HG03108 (cell line): Measurements from ENCODE around the gene ZFYVE28.
"Not testable (repeated sequence)": the region's sequence is repeated elsewhere in the genome, so short reads cannot be mapped to it uniquely, and the experiment has no call there.

Source experiments
- ATAC-seq: cut with Tn5 transposase; IDR thresholded peaks from one replicate; pipeline ENCODE4 v1.9.1; 2021; ENCODE audit warnings: moderate library complexity; ENCODE audit not compliant: unreplicated experiment

ZFYVE28 gene

DNA sequence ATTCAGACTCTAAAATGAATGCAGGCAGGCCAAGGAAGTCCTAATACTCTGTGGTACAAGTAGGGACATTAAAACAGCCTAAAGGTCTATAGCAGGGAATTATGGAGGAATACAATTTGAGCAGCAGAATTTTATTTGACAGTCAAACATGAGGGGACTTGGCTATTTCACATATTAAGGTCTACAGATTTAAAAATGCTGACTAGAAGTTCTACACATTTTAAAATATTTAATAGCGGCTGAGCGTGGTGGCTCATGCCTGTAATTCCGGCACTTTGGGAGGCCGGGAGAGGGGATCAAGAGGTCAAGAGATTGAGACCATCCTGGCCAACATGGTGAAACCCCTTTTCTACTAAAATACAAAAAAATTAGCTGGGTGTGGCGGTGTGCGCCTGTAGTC is 187.4 kb downstream of the ZFYVE28 start:
- no peak for ATAC-seq

DNA sequence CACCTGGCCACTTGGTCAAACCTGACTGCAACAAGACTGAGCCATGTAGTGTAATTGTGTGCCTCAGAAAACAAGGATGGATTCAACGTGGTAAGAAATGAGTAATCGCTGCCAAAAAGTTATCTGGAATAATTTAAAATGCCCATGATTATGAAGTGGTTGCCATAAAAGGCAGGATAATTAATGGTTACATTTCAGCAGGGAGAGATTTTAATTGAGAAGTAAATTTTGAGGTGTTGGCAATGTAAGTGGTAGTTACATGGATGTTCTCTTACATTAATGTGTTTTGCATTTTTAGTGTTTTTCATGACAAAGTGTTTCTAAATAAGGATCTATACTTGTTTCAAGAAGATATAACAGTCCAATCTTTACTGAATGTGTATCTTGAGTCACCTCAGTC is 192.2 kb downstream of the ZFYVE28 start:
- ATAC-seq = no peak

DNA sequence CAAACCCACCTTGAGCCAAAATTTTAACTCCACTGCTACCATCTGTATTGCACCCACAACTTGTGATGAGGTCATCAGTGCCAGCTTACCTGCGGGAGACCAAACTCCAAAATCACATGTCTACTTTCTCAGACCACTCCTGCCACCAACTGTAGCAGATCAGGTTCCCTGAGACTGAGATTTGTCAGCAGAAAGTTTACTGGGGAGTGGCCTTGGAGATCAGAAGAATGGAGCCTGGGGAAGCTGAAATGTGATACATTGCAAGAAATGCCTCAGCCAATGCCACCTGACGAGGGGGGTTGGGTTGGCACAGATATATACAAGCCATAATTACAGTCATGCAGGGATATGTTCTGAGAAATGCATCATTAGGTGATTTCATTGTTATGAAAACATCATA is 195.6 kb downstream of the ZFYVE28 start:
- no peak for ATAC-seq

DNA sequence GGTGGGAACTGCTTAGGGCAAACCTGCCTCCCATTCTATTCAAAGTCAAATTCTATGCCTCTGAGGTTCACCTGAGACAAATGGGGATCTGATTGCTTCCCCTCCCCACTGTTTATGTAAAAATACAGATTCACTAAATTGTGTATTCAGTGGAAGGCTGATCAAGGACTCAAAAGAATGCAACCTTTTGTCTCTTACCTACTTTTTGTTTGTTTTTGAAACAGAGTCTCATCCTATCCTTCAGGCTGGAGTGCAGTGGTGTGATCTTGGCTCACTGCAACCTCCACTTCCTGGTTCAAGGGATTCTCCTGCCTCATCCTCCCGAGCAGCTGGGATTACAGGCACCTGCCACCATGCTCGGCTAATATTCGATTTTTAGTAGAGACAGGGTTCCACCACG is 197.1 kb downstream of the ZFYVE28 start:
- not testable (repeated sequence) for ATAC-seq

DNA sequence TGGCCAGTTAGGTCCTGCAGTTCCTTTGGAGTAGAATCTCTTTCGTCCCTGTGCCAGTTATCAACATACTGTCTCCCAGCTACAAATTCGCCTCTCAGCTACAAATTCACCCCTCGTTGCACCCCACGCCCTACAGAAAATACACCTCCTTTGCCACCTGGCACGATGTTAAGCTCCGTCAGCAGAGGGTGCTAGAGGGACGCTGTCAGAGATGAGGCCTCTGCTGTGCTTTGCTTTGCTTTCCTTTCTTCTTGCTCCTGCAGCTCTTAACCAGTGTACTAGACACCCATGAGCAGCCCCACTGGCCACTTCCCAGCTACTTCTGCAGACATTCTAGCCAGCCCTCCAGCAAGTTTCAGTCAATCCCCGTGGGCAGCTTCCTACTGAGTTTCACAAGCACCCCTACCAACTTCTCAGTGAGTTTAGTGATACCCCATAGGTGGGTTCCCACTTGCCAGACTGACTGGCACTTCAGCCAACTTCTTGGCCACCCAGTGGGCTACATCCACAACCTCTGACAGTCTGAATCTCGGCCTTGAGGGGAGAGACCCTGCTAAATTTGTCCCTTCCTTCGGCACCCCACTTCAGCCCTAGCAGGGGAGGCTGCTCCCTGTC is 198.3 kb downstream of the ZFYVE28 start:
- ATAC-seq = no peak
